B cell (primary cell): ENCODE results near the gene ZBTB21.
"Not testable (repeated sequence)": the region's sequence is repeated elsewhere in the genome, so short reads cannot be mapped to it uniquely, and the experiment has no call there.

Experiments used
- EZH2 ChIP-seq: IDR thresholded peaks from 2 replicates; pipeline ENCODE4 v1.6.1; 2012; ENCODE audit warnings: borderline replicate concordance, low read depth, mild to moderate bottlenecking, moderate library complexity, low read length; ENCODE audit not compliant: insufficient read depth, poor library complexity, severe bottlenecking
- TF ChIP-seq, protein P1 (sequence below): fragments of 200-600 bp; IDR thresholded peaks from one replicate; pipeline ENCODE4 v1.8.0; 2022; ENCODE audit warnings: antibody characterized with exemption, mild to moderate bottlenecking

DNA sequence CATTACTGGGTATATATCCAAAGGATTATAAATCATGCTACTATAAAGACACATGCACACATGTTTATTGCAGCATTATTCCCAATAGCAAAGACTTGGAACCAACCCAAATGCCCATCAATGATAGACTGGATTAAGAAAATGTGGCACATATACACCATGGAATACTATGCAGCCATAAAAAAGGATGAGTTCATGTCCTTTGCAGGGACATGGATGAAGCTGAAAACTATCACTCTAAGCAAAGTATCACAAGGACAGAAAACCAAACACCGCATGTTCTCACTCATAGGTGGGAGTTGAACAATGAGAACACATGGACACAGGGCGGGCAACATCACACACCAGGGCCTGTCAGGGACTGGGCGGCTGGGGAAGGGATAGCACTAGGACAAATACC lies 60.5 kb downstream of the ZBTB21 start:
- TF ChIP-seq, protein P1, sequence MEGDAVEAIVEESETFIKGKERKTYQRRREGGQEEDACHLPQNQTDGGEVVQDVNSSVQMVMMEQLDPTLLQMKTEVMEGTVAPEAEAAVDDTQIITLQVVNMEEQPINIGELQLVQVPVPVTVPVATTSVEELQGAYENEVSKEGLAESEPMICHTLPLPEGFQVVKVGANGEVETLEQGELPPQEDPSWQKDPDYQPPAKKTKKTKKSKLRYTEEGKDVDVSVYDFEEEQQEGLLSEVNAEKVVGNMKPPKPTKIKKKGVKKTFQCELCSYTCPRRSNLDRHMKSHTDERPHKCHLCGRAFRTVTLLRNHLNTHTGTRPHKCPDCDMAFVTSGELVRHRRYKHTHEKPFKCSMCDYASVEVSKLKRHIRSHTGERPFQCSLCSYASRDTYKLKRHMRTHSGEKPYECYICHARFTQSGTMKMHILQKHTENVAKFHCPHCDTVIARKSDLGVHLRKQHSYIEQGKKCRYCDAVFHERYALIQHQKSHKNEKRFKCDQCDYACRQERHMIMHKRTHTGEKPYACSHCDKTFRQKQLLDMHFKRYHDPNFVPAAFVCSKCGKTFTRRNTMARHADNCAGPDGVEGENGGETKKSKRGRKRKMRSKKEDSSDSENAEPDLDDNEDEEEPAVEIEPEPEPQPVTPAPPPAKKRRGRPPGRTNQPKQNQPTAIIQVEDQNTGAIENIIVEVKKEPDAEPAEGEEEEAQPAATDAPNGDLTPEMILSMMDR, result not testable (repeated sequence)
- not testable (repeated sequence) for TF ChIP-seq EZH2
